Hepatocyte (in vitro differentiated cells): ENCODE results near the gene CDC25C. TPM values are rescaled to one million over a fixed set of nuclear protein-coding genes. Genes with fewer than 3 reads are reported as not detected.

ENCODE experiments used
- DNase-seq: peaks from one replicate; pipeline ENCODE4 v3.0.0-alpha.2; 2016; ENCODE audit warnings: low spot score
- H2AFZ ChIP-seq: fragments of 200-600 bp; sonication (generic); 2 replicates; pipeline ENCODE4 v1.6.0; 2016; ENCODE audit warnings: antibody characterized with exemption, mild to moderate bottlenecking
- H3K27ac ChIP-seq: fragments of 200-600 bp; sonication (generic); 2 replicates; pipeline ENCODE4 v1.5.1; 2016; ENCODE audit warnings: mild to moderate bottlenecking
- H3K27me3 ChIP-seq: fragments of 200-600 bp; sonication (generic); 2 replicates; pipeline ENCODE4 v1.6.1; 2016
- H3K36me3 ChIP-seq: fragments of 200-600 bp; sonication (generic); replicated peaks from 2 replicates; pipeline ENCODE4 v1.5.1; 2016; ENCODE audit warnings: low read depth; ENCODE audit not compliant: insufficient read depth
- H3K4me1 ChIP-seq: fragments of 200-600 bp; sonication (generic); 2 replicates; pipeline ENCODE4 v1.5.1; 2016; ENCODE audit warnings: mild to moderate bottlenecking, moderate library complexity; ENCODE audit not compliant: insufficient read depth
- H3K4me2 ChIP-seq: fragments of 200-600 bp; sonication (generic); 2 replicates; pipeline ENCODE4 v1.6.0; 2016
- H3K4me3 ChIP-seq: fragments of 200-600 bp; sonication (generic); 2 replicates; pipeline ENCODE4 v1.5.1; 2016; ENCODE audit warnings: mild to moderate bottlenecking
- H3K79me2 ChIP-seq: fragments of 200-600 bp; sonication (generic); 2 replicates; pipeline ENCODE4 v1.6.0; 2017; ENCODE audit warnings: mild to moderate bottlenecking
- H3K9me2 ChIP-seq: fragments of 200-600 bp; sonication (generic); replicated peaks from 2 replicates; pipeline ENCODE4 v1.6.0; 2017; ENCODE audit warnings: mild to moderate bottlenecking; ENCODE audit not compliant: insufficient read depth
- H3K9me3 ChIP-seq: fragments of 200-600 bp; sonication (generic); 2 replicates; pipeline ENCODE4 v1.5.1; 2016; ENCODE audit warnings: low read depth, mild to moderate bottlenecking
- H4K20me1 ChIP-seq: fragments of 200-600 bp; sonication (generic); 2 replicates; pipeline ENCODE4 v1.6.0; 2016; ENCODE audit warnings: mild to moderate bottlenecking; ENCODE audit not compliant: insufficient read depth, poor library complexity, severe bottlenecking
- CTCF ChIP-seq: fragments of 200-600 bp; sonication (generic); IDR thresholded peaks from 2 replicates; pipeline ENCODE4 v1.5.1; 2016; ENCODE audit warnings: antibody characterized with exemption, mild to moderate bottlenecking; ENCODE audit not compliant: poor library complexity
- EZH2 ChIP-seq: fragments of 200-600 bp; sonication (generic); IDR thresholded peaks from 2 replicates; pipeline ENCODE4 v1.6.1; 2016; ENCODE audit warnings: antibody characterized with exemption, mild to moderate bottlenecking, borderline replicate concordance
- EZH2phosphoT487 ChIP-seq: fragments of 200-600 bp; sonication (generic); IDR thresholded peaks from one replicate; pipeline ENCODE4 v1.6.1; 2018; ENCODE audit warnings: antibody characterized with exemption, mild to moderate bottlenecking, low read depth, moderate library complexity; ENCODE audit not compliant: unreplicated experiment, severe bottlenecking
- WGBS: methylation state at CpG from one replicate; pipeline ENCODE4 v1.1.6; 2016; ENCODE audit warnings: low lambda C conversion rate; ENCODE audit errors: missing lambda C conversion rate; 5-methylcytosine and 5-hydroxymethylcytosine counted together
- polyA plus RNA-seq: library from polyadenylated mRNA; unstranded; fragments of >200 nt; fragmentation: Nextera tagmentation; extraction: Ambion mirVana; gene quantifications from 2 replicates; pipeline ENCODE4 v1.2.1, GENCODE V29; 2016
- total RNA-seq: library from RNA; depleted of rRNA; stranded (reverse); fragments of >200 nt; gene quantifications from 2 replicates; pipeline ENCODE4 v1.2.3, GENCODE V29; 2014

Gene CDC25C
- total and polyA plus RNA-seq, 2 experiments from 2014 or later: 1.6 to 3.7 TPM

- Histone ChIP-seq H3K9me2 (no peaks in the 10 kb centered on the region), H4K20me1 (no peaks in the 10 kb centered on the region), H3K9me3 (no peaks in the 10 kb centered on the region), H3K79me2 (no peaks in the 10 kb centered on the region), H3K27ac (no peak within 1 kb of the TSS), H3K36me3 (no peaks in the 10 kb centered on the region), H3K4me1 (peaks cover 9% of the 10 kb centered on the region), H2AFZ (peak within 1 kb of the TSS; percentile 65), H3K4me3 (no peak within 1 kb of the TSS), H3K27me3 (no peaks in the 10 kb centered on the region), H3K4me2 (peak within 1 kb of the TSS; percentile 95)
- peak; percentile 28 for DNase-seq
- TF ChIP-seq EZH2phosphoT487 (no peak), CTCF (no peak), EZH2 (no peak)
- WGBS: 5% methylated on average over 27 of the region's 62 CpGs
These were observed 57.3 kb downstream of the CDC25C start, which contains the start of gene GFRA3 for GRCh38 chr5:138274189-138274853. Gene GFRA3, minus strand, starts transcription at chr5:138274621. Its CDS starts 197 bp downstream, at chr5:138274424.

GRCh38 chr5:138273834-138274188 lies 57.8 kb downstream of the CDC25C start:
- peaks cover 9% of the 10 kb centered on the region for H3K4me1 ChIP-seq
- H3K79me2 ChIP-seq: no peaks in the 10 kb centered on the region
- WGBS: 42% methylated on average over 6 of the region's 6 CpGs
- no peaks in the 10 kb centered on the region for H4K20me1 ChIP-seq
- no peaks in the 10 kb centered on the region for H3K9me3 ChIP-seq
- H3K27ac ChIP-seq: no peak overlapping the region
- TF ChIP-seq CTCF: no peak
- H3K4me3 ChIP-seq: no peak overlapping the region
- DNase-seq: no peak
- no peaks in the 10 kb centered on the region for H3K36me3 ChIP-seq
- peak overlapping the region; percentile 65 for H2AFZ ChIP-seq
- no peaks in the 10 kb centered on the region for H3K9me2 ChIP-seq
- peak overlapping the region; percentile 95 for H3K4me2 ChIP-seq
- H3K27me3 ChIP-seq: no peaks in the 10 kb centered on the region

GRCh38 chr5:138272681-138273080 lies 58.9 kb downstream of the CDC25C start:
- TF ChIP-seq EZH2phosphoT487 (no peak), CTCF (no peak), EZH2 (no peak)
- no peaks in the 10 kb centered on the region for H3K9me3 ChIP-seq
- DNase-seq: no peak
- no peak overlapping the region for H3K4me2 ChIP-seq
- H4K20me1 ChIP-seq: no peaks in the 10 kb centered on the region
- H3K79me2 ChIP-seq: no peaks in the 10 kb centered on the region
- H3K27me3 ChIP-seq: no peaks in the 10 kb centered on the region
- no peaks in the 10 kb centered on the region for H3K9me2 ChIP-seq
- H3K27ac ChIP-seq: no peak overlapping the region
- H3K4me1 ChIP-seq: peaks cover 9% of the 10 kb centered on the region
- no peak overlapping the region for H2AFZ ChIP-seq
- H3K4me3 ChIP-seq: no peak overlapping the region
- 94% methylated on average over 4 of the region's 4 CpGs for WGBS
- H3K36me3 ChIP-seq: no peaks in the 10 kb centered on the region
